OCI-LY1 (cell line): Measurements from ENCODE around the gene FOXN1.

Experiments used
- EZH2 ChIP-seq: fragments of 200-600 bp; sonication (generic), shearing (Covaris generic); IDR thresholded peaks from 2 replicates; pipeline ENCODE4 v1.8.0; 2017; ENCODE audit warnings: borderline replicate concordance, mixed run types, mild to moderate bottlenecking, antibody characterized with exemption, low read length, moderate library complexity, mixed read lengths
- TF ChIP-seq, protein P1 (sequence below): fragments of 200-600 bp; sonication (generic), shearing (Covaris generic); IDR thresholded peaks from 2 replicates; pipeline ENCODE4 v1.5.1; 2017; ENCODE audit warnings: mild to moderate bottlenecking, antibody characterized with exemption, low read length, moderate library complexity, mixed read lengths

DNA sequence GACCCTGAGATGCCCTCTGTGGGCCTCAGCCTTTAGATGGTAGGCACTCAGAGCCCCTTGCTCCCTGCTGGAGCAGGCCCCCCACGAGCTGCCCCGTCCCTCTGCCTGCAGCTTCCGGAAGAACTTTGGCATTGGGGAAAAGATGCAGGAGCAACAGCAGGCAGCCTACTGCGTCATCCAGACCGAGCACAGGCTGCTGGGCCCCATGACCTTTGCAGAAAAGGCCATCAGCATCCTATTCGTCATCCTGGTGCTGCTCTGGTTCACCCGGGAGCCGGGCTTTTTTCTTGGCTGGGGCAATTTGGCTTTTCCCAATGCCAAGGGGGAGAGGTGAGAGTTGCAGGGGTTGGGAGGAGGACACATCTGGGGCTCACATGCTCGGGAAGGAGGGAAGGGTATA, 12.7 kb upstream of the FOXN1 start:
- TF ChIP-seq, protein P1, sequence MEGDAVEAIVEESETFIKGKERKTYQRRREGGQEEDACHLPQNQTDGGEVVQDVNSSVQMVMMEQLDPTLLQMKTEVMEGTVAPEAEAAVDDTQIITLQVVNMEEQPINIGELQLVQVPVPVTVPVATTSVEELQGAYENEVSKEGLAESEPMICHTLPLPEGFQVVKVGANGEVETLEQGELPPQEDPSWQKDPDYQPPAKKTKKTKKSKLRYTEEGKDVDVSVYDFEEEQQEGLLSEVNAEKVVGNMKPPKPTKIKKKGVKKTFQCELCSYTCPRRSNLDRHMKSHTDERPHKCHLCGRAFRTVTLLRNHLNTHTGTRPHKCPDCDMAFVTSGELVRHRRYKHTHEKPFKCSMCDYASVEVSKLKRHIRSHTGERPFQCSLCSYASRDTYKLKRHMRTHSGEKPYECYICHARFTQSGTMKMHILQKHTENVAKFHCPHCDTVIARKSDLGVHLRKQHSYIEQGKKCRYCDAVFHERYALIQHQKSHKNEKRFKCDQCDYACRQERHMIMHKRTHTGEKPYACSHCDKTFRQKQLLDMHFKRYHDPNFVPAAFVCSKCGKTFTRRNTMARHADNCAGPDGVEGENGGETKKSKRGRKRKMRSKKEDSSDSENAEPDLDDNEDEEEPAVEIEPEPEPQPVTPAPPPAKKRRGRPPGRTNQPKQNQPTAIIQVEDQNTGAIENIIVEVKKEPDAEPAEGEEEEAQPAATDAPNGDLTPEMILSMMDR, result no peak
- no peak for TF ChIP-seq EZH2
